GM12872 (cell line): Measurements from ENCODE around the gene KLK8.
A peak's percentile ranks its signal among the peaks of the same experiment; 100 is the strongest.

ENCODE experiments used
- CTCF ChIP-seq: IDR thresholded peaks from 3 replicates; pipeline ENCODE4 v1.5.1; 2011; ENCODE audit warnings: low read depth, mild to moderate bottlenecking, low read length, moderate library complexity; ENCODE audit not compliant: insufficient read depth

Gene KLK8

GRCh38 chr19:51025401-51025800 is 24.0 kb upstream of the KLK8 start:
- TF ChIP-seq CTCF, result no peak

DNA sequence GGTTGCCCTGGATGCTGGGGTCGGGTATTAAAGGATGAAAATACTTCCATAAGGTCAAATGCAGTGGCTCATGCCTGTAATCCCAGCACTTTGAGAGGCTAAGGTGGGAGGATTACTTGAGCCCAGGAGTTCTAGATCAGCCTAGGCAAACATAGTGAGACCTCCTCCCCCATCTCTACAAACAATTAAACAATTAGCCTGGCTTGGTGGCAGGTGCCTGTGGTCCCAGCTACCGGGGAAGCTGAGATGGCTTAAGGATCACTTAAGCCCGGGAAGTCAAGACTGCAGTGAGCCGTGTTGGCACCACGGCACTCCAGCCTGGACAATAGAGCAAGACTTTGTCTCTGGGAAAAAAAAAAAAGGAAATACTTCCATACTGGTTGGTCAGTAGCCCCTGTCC is 23.5 kb upstream of the KLK8 start:
- no peak for TF ChIP-seq CTCF

DNA sequence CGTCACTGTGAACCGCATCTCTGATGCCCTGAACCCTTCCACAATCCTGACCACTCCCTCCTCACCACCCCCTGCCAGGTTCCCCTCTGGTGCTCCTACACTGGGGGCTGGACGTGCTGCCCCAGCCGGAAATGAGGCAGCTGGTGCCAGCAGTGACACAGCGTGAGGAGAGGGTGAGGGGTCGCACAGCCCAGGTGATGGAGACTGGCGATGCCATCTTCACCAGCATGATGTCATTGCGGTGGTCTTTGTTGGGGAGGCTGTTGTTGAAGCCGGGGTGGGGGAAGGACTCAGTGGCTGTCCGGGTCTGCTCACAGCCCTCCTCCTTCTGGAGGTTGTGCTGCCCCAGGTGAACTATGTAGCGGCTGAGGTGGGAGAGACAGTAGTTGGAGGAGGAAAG is 22.5 kb upstream of the KLK8 start:
- no peak for TF ChIP-seq CTCF

DNA sequence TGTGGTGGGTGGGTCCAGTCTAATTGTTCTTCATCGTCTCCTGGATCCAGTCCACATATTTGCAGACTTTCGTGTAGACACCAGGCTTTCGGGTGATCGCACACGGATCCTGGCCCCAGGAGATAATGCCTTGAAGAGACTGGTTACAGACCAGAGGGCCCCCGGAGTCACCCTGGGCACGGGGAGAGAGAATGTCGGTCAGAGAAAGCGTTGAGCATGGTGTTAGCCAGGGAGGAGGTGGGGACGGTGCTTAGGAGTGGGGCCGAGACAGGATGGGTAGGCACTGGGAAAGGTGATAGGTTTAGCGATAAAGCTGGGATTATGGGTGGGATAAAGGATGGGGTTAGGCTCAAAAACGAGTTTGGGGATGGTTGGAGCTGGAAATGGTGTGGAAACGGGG is 21.1 kb upstream of the KLK8 start:
- TF ChIP-seq CTCF, result no peak

GRCh38 chr19:51020988-51021651 is 19.7 kb upstream of the KLK8 start:
- TF ChIP-seq CTCF, result peak; percentile 65

DNA sequence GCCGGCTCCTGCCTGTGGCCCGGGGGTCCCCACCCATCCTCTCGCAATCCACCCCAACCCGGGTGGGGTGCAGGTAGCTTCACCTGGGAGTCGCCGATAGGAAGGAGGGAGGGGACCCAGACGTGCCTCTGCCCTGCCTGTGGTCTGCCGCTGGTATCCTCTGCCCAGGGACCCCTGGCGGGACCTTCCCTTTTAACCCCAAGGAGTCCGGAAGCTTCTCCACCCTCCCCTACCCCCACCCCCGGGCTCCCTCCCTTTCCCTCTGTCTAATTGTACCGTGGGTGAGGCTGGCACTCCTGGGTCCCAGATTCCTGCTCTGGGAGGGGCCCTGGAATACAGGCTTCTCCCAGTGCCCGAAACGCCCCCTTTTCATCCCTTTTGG is 18.1 kb upstream of the KLK8 start, which contains the start of gene KLK10:
TSS of gene KLK10 (minus strand) at position 166 of the 382 bp plus-strand sequence. CDS start 579 bp downstream, outside the sequence.
- TF ChIP-seq CTCF, result no peak

DNA sequence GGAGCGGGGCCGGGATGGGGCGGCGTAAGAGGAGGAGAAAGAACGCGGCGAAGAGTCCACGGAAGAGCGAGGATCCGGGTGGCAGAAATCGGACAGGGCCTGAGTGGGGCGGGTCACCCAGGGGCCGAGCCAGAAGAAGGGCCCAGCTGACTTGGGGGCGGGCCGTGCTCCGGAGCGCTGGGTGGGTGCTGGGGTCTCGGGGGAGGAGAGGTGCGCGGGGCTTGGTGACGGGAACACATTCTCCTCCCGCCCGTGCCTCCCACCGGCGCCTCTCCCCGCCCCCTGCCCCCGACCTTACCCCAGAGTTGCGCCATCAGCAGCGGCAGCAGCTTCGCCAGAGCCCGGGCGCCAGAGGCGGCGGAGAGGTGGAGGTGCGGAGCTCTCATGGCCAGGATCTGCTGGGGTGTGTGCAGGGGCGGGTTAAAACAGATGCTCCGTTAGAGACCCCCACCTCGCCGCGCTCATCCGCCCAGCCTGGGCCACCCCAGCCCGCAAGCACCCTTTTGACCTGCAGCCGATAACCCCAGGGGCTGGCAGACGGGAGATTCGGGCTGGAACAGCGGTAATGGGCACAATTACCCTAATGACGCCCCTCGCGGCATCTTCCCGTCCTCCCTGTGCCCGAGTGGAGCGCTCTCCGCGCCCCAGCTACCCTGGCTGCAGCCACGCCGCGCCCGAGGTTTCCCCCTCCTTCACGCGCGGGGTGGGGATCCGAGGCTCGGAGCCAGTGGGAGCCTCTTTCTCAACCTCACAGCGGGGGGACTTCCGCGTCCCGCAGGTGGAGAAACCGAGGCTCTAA is 17.5 kb upstream of the KLK8 start:
- no peak for TF ChIP-seq CTCF
